GM19452 (cell line): Measurements from ENCODE around the gene ORMDL3.
"Not testable (repeated sequence)": the region's sequence is repeated elsewhere in the genome, so short reads cannot be mapped to it uniquely, and the experiment has no call there.

Source experiments
- ATAC-seq: cut with Tn5 transposase; IDR thresholded peaks from one replicate; pipeline ENCODE4 v1.9.1; 2021; ENCODE audit not compliant: unreplicated experiment

The ORMDL3 gene

GRCh38 chr17:39887078-39887477 is 40.3 kb downstream of the ORMDL3 start:
- no peak for ATAC-seq

GRCh38 chr17:39886102-39886501 is 41.3 kb downstream of the ORMDL3 start:
- not testable (repeated sequence) for ATAC-seq

GRCh38 chr17:39872751-39873150 is 54.6 kb downstream of the ORMDL3 start:
- ATAC-seq: no peak

GRCh38 chr17:39871801-39872200 is 55.6 kb downstream of the ORMDL3 start:
- ATAC-seq: no peak
